Hematopoietic multipotent progenitor cell (in vitro differentiated cells): ENCODE data around the gene GABRB1. TPM values are rescaled to one million over a fixed set of nuclear protein-coding genes. Genes with fewer than 3 reads are reported as not detected.

ENCODE experiments used
- DNase-seq, 3 donors: peaks; one replicate each; pipeline ENCODE4 v3.0.0-alpha.2; 2011 to 2015; ENCODE audit warnings: low read depth in 2 of 3, low spot score in 2 of 3
- total RNA-seq: library from RNA; depleted of rRNA; stranded (reverse); fragments of >200 nt; gene quantifications from one replicate; pipeline ENCODE4 v1.2.3, GENCODE V29; 2012

The GABRB1 gene
- total RNA-seq, 1 donor, result not detected

DNA sequence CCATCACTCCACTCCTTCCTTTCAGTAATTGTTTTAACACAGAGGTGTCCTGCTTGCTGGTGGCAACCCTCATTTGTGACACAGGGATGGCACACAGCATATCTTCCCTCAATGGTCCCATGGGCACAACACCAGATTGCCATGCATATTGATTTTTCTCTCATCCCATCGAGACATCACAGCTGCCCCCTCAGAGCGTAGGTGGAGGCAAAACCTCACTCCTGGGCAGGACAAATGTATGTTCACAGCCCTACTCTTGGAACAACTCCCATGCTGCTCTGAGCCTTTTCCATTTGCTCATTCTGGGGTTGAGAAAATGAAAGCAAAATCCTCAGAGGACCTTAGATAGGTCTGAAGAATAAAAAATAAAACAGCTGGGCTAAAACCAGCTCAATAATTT lies 172.2 kb downstream of the GABRB1 start:
- no peak for DNase-seq

DNA sequence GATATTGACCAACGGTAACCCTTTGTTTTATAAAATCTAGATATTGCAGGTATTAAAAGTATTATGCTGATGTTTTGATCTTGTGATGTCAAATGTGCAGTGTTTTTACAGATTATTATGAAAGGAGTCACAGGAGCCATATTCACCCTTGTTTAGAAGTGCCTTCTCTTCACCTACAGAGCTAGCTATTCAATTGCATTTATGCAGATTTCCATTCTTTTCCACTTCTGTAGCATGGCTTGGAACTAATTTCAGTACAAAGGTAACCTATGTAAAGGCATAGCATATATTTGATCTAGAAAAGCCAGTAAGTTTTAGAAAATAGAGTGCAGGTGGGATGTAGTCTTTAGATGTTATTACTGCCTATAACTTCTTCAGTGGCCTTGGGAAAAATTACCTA lies 176.2 kb downstream of the GABRB1 start:
- DNase-seq, result no peak

DNA sequence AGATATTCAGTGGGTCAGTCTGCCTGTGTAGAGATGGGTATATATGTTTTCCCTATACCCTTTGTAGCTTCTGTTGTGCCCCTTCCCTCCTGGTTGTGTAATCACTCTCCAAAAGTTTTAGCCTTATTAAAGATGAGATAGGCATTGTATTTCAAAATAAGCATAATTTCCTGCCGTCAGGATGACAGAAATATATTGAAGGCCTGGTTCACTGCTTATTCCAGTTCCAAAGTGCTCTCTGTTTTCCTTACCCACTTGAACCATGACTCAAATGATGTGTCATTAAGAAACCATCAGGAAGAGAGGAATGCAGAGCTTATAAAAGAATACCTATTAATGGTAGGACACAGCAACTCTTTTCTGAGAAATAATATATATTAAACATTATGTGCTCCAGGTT lies 178.5 kb downstream of the GABRB1 start:
- no peak for DNase-seq

DNA sequence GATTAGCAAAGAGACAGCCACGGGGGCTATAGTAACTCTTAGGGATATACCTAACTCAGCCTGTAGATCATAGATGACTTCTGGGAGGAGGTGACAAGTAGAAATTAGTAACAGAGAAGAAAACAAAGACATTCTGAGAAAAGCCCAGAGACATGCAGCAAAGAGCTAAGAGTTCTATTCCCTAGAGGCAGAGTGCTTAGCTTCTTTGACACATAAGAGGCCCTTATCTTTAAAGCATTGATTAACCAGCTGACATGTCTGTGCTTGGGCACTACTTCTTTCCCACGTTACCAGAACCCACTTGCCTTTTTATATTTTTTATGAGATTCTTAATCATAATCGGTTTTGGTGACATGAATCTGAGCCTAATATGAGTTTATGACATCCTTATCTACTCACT lies 179.5 kb downstream of the GABRB1 start:
- DNase-seq, result no peak

DNA sequence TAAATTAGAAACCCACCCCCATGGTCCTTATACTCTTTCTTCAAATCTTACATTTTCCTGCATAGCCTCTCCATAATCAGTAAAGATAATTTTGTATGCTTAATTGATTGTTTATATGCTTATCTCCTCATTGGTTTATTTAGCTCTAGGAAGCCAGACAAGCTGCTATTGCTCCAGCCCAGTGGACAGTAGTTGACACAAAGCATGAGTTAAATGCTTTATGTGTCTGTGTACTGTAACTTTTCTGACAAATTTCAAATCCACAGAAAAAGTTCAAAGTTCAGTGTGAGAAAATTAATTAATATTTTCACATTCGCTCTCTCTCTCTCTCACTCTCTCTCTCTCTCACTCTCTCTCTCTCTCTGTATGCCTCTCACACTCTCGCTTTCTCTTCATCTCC lies 181.7 kb downstream of the GABRB1 start:
- no peak for DNase-seq

DNA sequence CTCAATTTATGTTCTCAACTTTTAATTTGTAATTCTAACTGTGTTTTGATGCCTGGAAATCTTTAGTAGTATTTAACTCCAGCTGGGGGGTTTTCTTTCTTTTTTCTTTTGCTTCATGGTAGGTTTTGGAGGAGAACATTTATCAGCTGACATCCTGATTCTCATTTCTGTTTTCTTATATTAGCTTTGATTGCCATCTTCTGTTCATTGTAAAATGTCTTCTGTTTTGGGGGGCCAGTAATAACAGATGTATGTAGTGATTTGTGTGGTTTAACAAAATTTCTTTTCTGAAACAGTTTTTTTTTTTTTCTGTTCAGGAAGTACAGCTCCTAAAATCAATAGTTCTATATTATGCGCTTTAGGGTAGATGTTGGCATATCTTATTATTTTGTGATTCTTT lies 182.2 kb downstream of the GABRB1 start:
- DNase-seq, result no peak

DNA sequence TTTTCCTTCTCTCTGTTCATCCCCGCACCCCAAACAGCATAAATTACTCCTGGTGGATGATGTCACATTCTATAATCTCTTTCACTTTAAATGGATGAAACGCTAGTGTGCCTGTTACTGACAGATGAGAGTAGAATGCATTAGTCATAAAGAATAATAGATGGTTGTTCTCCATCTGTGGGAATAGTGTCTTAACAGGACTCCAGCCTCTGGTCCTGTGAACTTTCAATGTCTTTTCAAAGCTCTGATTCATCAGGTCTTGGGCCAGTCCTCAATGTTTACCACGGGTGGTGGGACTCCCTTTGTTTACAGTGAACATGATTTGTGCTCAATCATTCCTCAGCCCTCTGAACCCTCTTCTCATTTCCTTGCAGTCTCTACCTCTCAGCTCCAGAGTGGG lies 182.6 kb downstream of the GABRB1 start:
- no peak for DNase-seq

DNA sequence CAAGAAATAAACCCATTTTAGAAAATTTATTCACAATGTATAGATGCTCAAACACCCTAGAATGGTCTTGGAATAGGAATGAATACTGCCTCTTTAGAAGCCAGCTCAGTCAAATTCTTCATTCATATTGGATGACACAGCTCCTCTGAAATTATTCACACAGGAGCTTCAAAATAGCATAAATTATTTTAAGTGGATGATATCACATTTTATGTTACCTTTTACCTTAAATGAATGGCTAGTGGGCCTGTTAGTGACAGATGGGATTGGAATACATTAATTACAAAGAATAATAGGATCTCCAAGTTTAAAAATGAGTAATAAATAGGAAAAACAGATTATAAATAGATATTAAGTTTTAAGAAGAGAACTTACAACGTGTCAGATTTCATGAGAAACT lies 184.4 kb downstream of the GABRB1 start:
- DNase-seq, result no peak

DNA sequence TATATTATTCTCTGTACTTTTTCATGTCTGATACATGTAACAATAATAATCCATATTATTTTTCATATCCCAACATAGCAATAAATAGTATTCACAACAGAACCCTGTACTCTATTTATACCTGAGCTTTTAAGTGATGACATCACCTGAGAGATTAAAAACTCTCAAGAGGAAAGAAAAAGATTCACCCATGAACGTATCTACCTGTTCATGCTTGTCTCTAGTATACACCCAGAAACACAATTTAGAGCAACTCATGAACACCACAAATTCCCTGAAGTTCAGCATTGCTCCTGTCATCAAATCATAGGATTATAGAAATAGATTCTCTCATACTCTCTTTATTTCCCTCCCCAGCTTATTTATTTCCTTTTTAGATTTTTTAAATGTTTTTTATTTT lies 185.9 kb downstream of the GABRB1 start:
- DNase-seq, result no peak

DNA sequence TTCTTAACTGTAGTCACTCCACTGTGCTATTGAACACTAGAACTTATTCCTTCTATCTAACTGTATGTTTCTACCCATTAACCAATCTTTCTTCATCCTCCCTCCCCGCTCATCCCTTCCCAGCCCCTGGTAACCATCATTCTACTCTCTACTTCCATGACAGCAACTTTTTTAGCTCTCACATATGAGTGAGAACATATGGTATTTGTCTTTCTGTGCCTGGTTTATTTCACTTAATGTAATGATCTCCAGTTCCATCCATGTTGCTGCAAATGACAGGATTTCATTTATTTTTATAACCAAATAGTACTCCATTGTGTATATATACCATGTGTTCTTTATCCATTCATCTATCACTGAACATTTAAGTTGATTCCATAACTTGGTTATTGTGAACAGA lies 186.5 kb downstream of the GABRB1 start:
- DNase-seq, result no peak

DNA sequence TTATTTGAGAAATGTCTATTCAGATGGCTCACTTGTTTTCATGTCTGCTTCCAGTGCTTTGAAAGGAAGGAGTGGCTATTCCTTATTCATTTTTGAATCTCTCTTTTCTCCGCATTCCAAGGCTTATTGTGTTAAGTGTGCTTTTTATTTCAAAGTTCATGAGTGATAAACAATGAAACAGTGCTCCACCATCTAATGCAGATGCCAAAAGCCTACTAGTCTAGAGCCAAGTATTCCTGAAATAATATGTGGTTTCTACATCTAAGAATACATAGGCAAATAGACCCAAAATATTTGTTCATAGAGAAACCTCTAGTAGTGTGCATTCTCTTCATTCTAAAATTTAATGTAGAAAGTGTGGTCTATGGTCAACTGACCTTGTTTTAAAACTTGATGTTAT lies 187.3 kb downstream of the GABRB1 start:
- DNase-seq, result no peak

DNA sequence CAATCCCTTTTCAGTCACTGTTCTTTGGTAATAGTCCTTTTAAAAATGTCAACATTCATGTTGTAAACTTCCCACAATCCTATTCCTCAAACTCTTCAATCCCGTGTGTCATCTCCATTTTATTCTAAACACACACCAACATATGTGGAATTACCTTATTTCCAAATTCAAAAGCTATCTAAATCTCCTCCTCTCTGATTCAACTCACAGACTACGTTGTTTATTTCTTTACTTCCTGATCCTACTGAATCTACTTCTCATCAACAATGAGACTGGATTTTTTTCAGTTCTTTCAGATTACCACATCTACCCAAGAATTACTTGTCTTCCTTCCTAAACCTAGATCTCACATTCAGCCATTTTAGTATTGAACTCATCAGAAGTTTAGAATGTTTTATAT lies 188.2 kb downstream of the GABRB1 start:
- no peak for DNase-seq

DNA sequence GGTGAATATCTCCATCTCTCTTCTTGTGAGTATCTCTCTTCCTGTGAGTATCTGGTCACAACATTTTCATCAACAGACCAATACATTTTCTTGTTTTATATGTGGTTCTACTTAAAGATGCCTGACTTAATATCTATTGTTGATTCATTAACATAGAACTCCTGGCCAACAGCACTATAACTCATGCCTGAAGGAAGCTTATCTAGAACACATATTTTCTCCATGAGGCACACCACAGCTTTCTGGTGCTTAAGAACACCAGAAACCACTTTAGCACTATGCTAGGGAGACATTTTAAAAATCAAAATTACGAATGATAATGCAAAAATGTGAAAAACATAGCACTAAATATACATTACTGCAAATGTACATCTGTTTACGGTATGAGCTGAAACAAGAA lies 190.4 kb downstream of the GABRB1 start:
- no peak for DNase-seq

DNA sequence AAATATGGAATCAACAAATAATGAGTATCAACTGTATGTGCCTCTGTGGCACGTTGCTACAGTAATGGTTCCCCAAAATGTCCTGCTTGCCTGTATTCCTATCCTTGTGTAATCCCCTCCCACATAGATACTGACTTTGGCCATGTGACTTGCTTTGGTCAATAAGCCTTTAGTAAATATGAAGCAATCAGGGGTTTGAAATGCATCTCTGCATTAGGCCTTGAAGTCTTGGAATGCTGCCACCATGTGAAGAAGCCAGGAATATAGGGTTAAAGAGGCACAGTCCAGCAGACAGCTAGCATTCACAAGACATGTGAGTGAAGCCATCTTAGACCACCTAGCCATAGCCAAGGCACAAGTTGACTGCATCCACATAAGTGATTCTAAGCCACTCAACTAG lies 190.9 kb downstream of the GABRB1 start:
- DNase-seq, result no peak

DNA sequence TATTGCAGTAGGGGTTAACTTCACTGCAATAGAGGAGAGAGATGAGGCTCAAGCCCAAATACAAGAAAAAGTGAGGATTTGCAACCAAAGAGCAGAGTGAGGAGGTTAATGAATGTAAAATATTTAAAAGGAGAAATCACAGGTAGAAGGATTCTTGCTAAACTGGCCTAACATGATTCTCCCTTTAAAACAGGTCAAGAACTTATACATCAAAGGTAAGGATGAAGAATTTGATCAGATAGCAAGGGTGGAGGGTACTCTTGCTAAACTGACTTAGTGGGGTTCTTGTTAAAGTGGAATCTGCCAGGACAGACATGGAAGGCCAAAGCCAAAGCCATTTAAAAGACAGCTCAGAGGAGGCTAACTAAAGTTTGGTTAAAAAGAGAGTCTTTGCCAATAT lies 193.0 kb downstream of the GABRB1 start:
- DNase-seq, result no peak

DNA sequence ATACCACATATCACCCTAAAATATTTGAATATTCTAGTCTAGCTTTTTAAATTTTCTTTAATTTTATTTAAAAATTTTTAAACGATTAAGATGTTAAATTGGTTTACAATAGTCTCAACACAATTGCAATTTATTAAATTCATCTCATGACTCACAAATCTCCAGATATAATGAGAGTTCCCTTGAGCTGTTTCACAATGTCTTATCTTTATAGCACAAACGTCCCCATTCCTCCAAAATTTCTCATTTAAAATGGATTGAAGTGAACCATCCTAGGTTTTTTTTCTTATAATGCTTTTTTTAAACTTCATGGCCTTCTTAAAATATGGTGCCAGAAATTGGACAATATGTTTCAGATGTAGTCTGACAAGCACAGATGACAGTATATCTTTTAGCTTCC lies 204.4 kb downstream of the GABRB1 start:
- DNase-seq, result no peak

DNA sequence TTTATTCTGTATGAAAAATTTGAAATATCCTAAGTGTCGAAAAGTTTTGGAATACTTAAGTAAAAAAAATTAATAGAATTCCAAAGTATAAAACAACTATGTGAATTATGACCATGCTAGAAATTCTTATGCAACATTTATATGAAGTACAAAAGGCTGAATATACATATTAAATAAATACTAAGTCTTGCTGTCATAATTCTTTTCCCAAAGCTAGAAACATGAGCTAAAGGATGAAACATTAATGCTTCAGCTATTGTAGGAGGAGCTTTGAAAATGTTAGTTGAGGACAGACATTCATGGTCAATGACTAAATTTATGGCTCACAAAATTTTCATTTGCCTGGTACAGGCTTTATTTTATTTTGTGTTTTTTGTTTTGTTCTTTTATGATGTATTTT lies 207.3 kb downstream of the GABRB1 start:
- no peak for DNase-seq

DNA sequence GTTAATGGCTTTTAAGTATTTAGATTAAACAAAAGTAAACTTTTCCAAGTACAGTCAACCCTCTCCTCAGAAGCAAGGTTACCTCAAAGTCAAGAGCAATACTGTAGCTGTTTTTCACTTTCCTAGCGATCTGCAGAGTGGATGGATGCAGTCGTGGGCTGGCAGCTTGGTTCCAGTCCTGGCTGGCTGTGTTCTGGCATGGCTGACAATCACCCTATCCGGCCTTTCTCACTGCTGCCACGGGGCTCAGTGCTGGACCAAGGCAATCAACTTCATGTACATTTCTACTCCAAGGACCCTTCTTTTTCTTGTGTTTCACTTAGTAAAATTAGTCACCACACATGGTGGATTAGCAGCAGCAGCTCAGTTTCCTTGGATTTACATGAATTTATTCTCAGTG lies 208.3 kb downstream of the GABRB1 start:
- DNase-seq, result no peak

DNA sequence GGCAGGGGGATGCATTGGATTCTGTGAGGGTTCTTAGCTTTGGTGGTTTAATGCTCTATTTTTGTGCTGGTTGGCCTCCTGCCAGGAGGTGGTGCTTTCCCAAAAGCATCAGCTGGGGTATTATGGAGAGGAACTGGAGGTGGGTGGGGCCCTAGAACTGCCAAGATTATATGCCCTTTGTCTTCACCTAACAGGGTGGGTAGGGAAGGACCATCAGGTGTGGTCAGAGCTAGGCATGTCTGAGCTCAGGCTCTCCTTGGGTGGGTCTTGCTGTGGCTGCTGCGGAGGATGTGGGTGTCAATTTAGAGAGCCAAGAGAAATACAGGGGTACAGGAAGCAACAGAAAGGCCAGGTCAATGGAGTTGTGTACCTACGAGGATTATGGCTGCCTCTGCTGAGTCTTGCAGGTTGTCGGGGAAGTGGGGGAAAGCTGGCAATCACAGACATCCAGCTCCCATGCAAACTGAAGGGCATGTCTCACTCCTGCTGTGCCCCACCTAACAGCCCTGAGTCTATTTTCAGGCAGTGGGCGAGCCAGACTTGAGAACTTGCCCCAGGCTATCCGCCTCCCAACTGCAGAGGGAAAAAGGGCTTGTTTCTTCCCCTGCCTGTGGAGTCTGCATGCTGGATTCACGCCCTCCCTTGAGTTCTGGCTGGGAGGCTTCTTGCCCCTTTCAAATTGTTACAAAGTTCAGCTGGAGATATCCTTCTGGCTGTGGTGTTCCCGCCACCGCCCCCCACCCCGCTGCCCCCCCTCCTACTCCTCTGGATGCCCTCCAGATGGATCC lies 220.2 kb downstream of the GABRB1 start:
- DNase-seq, result no peak

DNA sequence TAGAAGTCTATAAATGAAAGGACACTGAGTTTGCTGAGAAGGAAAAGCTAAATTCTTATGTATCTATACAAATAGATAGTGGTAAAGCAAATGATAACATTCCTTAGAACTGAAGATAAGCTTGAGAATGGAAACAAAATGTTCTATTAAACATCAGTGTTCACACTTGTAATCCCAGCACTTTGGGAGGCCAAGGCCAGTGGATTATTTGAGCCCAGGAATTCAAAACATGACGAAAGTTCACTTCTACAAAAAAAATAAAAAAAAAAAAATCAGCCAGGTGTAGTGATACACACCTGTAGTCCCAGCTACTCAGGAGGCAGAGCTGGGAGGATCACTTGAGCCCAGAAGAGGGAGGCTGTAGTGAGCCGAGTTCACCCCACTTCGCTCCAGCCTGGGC lies 232.4 kb downstream of the GABRB1 start:
- DNase-seq, result no peak

DNA sequence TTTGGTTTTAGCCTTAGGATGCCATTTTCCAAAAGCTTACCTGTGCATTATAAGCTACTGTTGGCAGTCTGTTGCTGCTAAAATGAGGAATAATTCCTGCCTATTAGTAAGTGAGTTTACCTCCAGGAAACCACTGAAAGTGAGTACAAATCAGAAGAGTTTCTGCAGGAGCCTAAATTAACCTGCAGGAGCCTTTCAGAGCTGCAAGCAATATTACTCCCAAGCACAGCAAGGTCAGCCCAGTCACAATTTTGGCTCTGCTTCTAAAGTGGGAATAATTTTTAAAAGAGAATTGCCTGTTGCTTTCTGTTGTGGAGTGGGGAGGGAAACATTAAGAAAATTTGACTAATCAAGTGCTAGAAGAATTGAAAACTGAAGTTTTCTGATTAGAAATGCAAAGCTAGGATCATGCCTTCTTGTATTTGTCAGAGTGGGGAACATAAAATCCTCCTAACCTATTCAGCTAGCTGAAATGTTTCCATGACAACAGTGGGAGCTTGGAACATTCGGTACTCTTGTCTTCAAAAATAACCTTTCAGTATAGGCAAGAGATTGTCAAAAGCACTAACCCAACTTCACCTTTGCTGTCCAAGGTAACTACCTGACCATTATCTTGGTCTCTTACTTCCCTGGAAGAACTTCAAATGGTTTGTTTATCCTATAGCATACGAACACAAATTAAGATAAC lies 239.0 kb downstream of the GABRB1 start:
- no peak for DNase-seq

DNA sequence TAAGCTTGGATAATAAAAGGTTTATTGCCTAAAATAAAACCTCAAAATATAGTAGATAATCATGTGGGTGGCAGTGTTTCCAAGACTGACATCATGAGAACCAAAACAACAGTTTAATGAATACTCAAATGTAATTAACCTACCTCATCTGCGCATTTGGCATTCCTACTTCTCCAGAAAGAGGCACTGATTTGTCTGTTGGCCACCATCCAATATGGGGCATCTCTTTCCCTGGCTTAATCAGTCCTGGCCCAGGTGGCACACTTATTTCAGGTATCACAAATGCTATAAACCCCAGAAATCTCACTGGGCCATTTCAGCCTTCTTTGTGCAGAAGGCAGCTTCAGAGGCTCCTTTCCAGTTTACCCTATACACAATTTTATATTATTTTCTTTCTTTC lies 239.9 kb downstream of the GABRB1 start:
- no peak for DNase-seq

DNA sequence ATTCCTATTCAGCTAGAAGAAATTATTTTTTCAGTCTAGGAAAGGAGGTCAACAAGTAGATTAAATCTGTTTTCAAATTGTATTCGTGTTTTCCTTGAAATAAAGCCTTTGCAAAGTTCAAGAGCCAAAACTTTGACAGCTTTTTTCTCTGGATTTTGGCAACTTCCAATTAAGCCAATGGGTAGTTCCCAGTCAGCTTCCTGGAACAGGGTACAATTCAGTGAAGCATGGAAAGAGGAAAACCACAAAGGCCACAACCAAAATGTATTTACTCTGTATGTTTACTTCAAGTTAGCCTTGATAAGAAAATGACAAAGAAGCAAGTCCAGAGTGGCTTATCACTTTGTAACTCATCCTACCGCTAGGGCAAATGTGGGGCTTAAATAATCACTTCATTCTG lies 243.5 kb downstream of the GABRB1 start:
- no peak for DNase-seq
